GM18951 (cell line): Measurements from ENCODE around the gene ELOVL5.

Experiments
- POLR2A ChIP-seq: IDR thresholded peaks from 4 replicates; pipeline ENCODE4 v1.6.1; 2011; ENCODE audit warnings: mild to moderate bottlenecking; ENCODE audit not compliant: insufficient read length, insufficient read depth; ENCODE audit errors: extremely low read depth
- in situ Hi-C: fragments of 300-500 bp; cut with MboI; formaldehyde crosslinking; loops from one replicate; pipeline ENCODE4 v1.12.0; 2022; ENCODE audit warnings: low sequenced_read_pairs, mixed read lengths, inconsistent platforms; ENCODE audit not compliant: unreplicated experiment

ELOVL5 gene

GRCh38 chr6:53258076-53258773, 90.5 kb downstream of the ELOVL5 start:
- no peak for TF ChIP-seq POLR2A
- in situ Hi-C loops = no loop called here

GRCh38 chr6:53257533-53257932, 91.2 kb downstream of the ELOVL5 start:
- TF ChIP-seq POLR2A = no peak

GRCh38 chr6:53257001-53257400, 91.7 kb downstream of the ELOVL5 start:
- TF ChIP-seq POLR2A = no peak
- in situ Hi-C loops = no loop called here

More at GRCh38 chr6:53257533-53257932, 91.2 kb downstream of the ELOVL5 start:
- in situ Hi-C loops = no loop called here

- no peak for TF ChIP-seq POLR2A
These were observed 96.5 kb downstream of the ELOVL5 start for GRCh38 chr6:53252177-53252692.

GRCh38 chr6:53251033-53251672, 97.6 kb downstream of the ELOVL5 start:
- in situ Hi-C loops = no loop called here
- no peak for TF ChIP-seq POLR2A

More at GRCh38 chr6:53252177-53252692, 96.5 kb downstream of the ELOVL5 start:
- in situ Hi-C loops = no loop called here

- in situ Hi-C loops = no loop called here
- TF ChIP-seq POLR2A = no peak
These were observed 98.3 kb downstream of the ELOVL5 start for GRCh38 chr6:53250176-53251032.

- in situ Hi-C loops = no loop called here
- TF ChIP-seq POLR2A = no peak
These were observed 101.8 kb downstream of the ELOVL5 start for GRCh38 chr6:53246924-53247323.

GRCh38 chr6:53244958-53245357, 103.8 kb downstream of the ELOVL5 start:
- TF ChIP-seq POLR2A = no peak
- in situ Hi-C loops = no loop called here

- in situ Hi-C loops = no loop called here
- no peak for TF ChIP-seq POLR2A
These were observed 104.3 kb downstream of the ELOVL5 start for GRCh38 chr6:53244399-53244931.

GRCh38 chr6:53241938-53242337, 106.8 kb downstream of the ELOVL5 start:
- in situ Hi-C loops = no loop called here
- TF ChIP-seq POLR2A = no peak

GRCh38 chr6:53240761-53241160, 108.0 kb downstream of the ELOVL5 start:
- in situ Hi-C loops = no loop called here
- no peak for TF ChIP-seq POLR2A

GRCh38 chr6:53240139-53240538, 108.6 kb downstream of the ELOVL5 start:
- in situ Hi-C loops = no loop called here
- no peak for TF ChIP-seq POLR2A

- in situ Hi-C loops = no loop called here
These were observed 109.2 kb downstream of the ELOVL5 start for GRCh38 chr6:53239526-53239925.

More at GRCh38 chr6:53239526-53239925, 109.2 kb downstream of the ELOVL5 start:
- no peak for TF ChIP-seq POLR2A
